Activated naive CD4-positive, alpha-beta T cell treated with anti-CD3 and anti-CD28 coated beads, Interleukin-2, amount 50 U/mL, for 24 hours (primary cell): Measurements from ENCODE around the gene NFKB2.

ENCODE experiments used
- H3K27ac Mint-ChIP-seq: one replicate; pipeline ENCODE4 v1.8.0; 2021; ENCODE audit warnings: mild to moderate bottlenecking, mixed read lengths
- H3K27me3 Mint-ChIP-seq: one replicate; pipeline ENCODE4 v1.8.0; 2021; ENCODE audit warnings: mixed read lengths
- H3K36me3 Mint-ChIP-seq: one replicate; pipeline ENCODE4 v1.8.0; 2021; ENCODE audit warnings: mixed read lengths
- H3K4me1 Mint-ChIP-seq: one replicate; pipeline ENCODE4 v1.8.0; 2021; ENCODE audit warnings: mixed read lengths
- H3K4me3 Mint-ChIP-seq: one replicate; pipeline ENCODE4 v1.8.0; 2021; ENCODE audit warnings: mild to moderate bottlenecking, mixed read lengths
- H3K9me3 Mint-ChIP-seq: one replicate; pipeline ENCODE4 v1.8.0; 2021; ENCODE audit warnings: mixed read lengths

NFKB2 gene

DNA sequence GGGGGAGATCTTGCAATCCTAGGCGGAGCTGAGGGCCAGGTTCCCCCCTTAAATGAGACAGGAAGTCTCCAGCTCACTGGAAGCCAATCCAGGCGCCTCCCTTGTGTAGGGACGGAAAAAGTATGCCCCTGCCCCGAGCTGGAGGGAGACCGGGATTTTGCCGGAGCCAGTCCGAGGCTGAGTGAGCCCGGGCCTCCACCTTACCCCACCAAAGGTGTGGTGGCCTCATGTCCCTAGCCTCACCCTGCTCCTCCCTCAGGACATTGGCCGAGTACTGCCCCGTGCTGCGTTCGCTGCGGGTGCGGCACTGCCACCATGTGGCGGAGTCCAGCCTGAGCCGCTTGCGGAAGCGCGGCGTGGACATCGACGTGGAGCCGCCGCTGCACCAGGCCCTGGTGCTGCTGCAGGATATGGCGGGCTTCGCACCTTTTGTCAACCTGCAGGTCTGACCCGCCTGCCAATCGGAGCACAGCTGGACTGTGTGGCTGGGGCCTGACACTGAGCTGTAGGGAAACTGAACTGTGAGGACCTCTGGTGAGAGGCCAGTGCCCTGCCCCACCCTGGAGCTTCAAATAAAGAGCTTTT lies 27.1 kb downstream of the NFKB2 start:
- Mint-ChIP-seq H3K4me1 (peaks cover 42% of the 10 kb centered on the region), H3K27me3 (peaks cover 4% of the 10 kb centered on the region), H3K27ac (peak overlapping the region; percentile 55), H3K36me3 (no peaks in the 10 kb centered on the region), H3K9me3 (no peaks in the 10 kb centered on the region), H3K4me3 (peak overlapping the region; percentile 97)

GRCh38 chr10:102423372-102423968 lies 28.0 kb downstream of the NFKB2 start:
- Mint-ChIP-seq H3K4me3 (peak overlapping the region; percentile 32), H3K27me3 (no peaks in the 10 kb centered on the region), H3K27ac (no peak overlapping the region), H3K4me1 (peaks cover 43% of the 10 kb centered on the region), H3K36me3 (no peaks in the 10 kb centered on the region), H3K9me3 (no peaks in the 10 kb centered on the region)

GRCh38 chr10:102424145-102424544 lies 28.6 kb downstream of the NFKB2 start:
- Mint-ChIP-seq H3K36me3 (no peaks in the 10 kb centered on the region), H3K4me1 (peaks cover 40% of the 10 kb centered on the region), H3K27ac (no peak overlapping the region), H3K4me3 (peak overlapping the region; percentile 30), H3K27me3 (no peaks in the 10 kb centered on the region), H3K9me3 (no peaks in the 10 kb centered on the region)

DNA sequence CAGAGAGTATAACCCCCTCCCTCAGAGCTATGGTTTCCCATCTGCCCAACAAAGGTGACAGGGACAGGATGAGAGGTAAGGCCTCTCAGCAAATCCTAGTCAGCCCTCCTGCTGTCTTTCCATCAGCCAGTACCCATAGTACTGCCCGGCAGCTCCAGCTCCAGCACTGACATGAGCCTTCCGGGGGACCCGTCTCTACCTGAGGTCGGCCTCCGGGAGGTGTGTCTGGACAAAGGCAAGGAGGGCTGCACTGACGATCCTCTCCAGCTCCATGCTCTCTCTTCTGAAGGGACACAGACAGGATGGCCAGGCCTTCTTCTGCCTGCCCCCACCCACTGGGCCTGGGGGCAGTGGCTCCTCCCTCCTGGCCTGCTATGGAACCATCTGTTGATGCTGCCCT lies 29.4 kb downstream of the NFKB2 start:
- no peaks in the 10 kb centered on the region for H3K36me3 Mint-ChIP-seq
- peaks cover 33% of the 10 kb centered on the region for H3K4me1 Mint-ChIP-seq
- H3K27me3 Mint-ChIP-seq: no peaks in the 10 kb centered on the region
- no peaks in the 10 kb centered on the region for H3K9me3 Mint-ChIP-seq
- H3K4me3 Mint-ChIP-seq: no peak overlapping the region
- H3K27ac Mint-ChIP-seq: no peak overlapping the region

- H3K4me1 Mint-ChIP-seq: peaks cover 29% of the 10 kb centered on the region
- H3K9me3 Mint-ChIP-seq: no peaks in the 10 kb centered on the region
- no peak overlapping the region for H3K4me3 Mint-ChIP-seq
- H3K27ac Mint-ChIP-seq: no peak overlapping the region
- no peaks in the 10 kb centered on the region for H3K36me3 Mint-ChIP-seq
- H3K27me3 Mint-ChIP-seq: no peaks in the 10 kb centered on the region
Observed at GRCh38 chr10:102425444-102425843, 29.9 kb downstream of the NFKB2 start.

DNA sequence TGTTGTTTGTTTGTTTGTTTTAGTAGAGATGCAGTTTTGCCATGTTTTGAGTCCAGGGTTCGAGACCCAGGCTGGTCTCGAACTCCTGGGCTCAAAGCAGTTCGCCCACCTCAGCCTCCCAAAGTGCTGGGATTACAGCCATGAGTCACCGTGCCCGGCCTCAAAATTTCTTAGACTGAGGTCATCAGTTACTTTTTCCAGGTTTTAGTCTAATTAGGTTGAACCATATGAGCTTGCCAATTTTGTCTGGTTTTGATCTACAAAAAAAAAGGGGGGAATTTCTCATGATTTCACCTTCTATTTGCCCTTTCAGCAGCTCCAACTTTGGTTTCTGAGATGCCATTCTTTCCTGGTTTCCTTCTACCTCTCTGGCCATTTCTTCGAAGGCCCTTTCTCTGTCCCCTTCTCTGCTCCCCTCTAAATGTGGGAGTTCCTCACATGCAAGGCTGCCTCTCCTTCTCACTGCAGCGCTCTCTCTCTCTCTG lies 31.3 kb downstream of the NFKB2 start:
- H3K27ac Mint-ChIP-seq: peak overlapping the region; percentile 6
- no peak overlapping the region for H3K4me3 Mint-ChIP-seq
- no peaks in the 10 kb centered on the region for H3K9me3 Mint-ChIP-seq
- H3K36me3 Mint-ChIP-seq: no peaks in the 10 kb centered on the region
- H3K27me3 Mint-ChIP-seq: no peaks in the 10 kb centered on the region
- H3K4me1 Mint-ChIP-seq: peaks cover 28% of the 10 kb centered on the region

GRCh38 chr10:102429468-102429867 lies 34.0 kb downstream of the NFKB2 start:
- H3K4me1 Mint-ChIP-seq: peaks cover 43% of the 10 kb centered on the region
- H3K36me3 Mint-ChIP-seq: no peaks in the 10 kb centered on the region
- no peak overlapping the region for H3K4me3 Mint-ChIP-seq
- no peaks in the 10 kb centered on the region for H3K27me3 Mint-ChIP-seq
- no peak overlapping the region for H3K27ac Mint-ChIP-seq
- H3K9me3 Mint-ChIP-seq: no peaks in the 10 kb centered on the region

- Mint-ChIP-seq H3K9me3 (no peaks in the 10 kb centered on the region), H3K4me1 (peaks cover 55% of the 10 kb centered on the region), H3K27me3 (no peaks in the 10 kb centered on the region), H3K4me3 (peak overlapping the region; percentile 94), H3K36me3 (no peaks in the 10 kb centered on the region), H3K27ac (peak overlapping the region; percentile 92)
Observed at GRCh38 chr10:102431452-102432124, 36.1 kb downstream of the NFKB2 start.

- Mint-ChIP-seq H3K9me3 (no peaks in the 10 kb centered on the region), H3K4me1 (peaks cover 56% of the 10 kb centered on the region), H3K27me3 (no peaks in the 10 kb centered on the region), H3K27ac (peak within 1 kb of the TSS; percentile 97), H3K4me3 (peak within 1 kb of the TSS; percentile 94), H3K36me3 (no peaks in the 10 kb centered on the region)
Observed at GRCh38 chr10:102432162-102432950, 36.9 kb downstream of the NFKB2 start, which contains the start of gene CUEDC2. Gene CUEDC2, minus strand, starts transcription at chr10:102432574. Its CDS starts 7,386 bp downstream, at chr10:102425188.

DNA sequence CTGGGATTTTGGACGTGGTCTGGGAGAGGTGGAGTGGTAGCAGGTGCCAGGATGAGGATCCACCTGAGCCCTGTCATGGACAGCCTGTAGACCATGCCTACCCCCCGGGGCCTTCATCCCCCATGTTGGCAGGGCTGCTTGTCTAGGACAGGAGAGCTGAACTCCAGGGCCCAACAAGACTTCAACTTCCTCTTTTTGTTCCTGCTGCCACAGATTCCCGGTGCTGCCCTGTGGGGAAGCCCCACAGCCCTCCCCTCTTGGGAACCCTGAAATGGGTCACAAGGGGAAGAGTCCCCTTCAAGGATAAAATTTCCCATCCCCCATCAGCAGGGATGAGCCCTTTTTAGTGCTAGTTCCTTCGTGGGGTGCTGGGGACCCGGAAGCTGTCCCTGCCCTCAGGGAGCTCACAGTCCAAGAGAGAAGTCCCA lies 38.1 kb downstream of the NFKB2 start:
- Mint-ChIP-seq H3K4me3 (peak overlapping the region; percentile 94), H3K27me3 (no peaks in the 10 kb centered on the region), H3K4me1 (peaks cover 60% of the 10 kb centered on the region), H3K27ac (peak overlapping the region; percentile 97), H3K36me3 (no peaks in the 10 kb centered on the region), H3K9me3 (no peaks in the 10 kb centered on the region)

DNA sequence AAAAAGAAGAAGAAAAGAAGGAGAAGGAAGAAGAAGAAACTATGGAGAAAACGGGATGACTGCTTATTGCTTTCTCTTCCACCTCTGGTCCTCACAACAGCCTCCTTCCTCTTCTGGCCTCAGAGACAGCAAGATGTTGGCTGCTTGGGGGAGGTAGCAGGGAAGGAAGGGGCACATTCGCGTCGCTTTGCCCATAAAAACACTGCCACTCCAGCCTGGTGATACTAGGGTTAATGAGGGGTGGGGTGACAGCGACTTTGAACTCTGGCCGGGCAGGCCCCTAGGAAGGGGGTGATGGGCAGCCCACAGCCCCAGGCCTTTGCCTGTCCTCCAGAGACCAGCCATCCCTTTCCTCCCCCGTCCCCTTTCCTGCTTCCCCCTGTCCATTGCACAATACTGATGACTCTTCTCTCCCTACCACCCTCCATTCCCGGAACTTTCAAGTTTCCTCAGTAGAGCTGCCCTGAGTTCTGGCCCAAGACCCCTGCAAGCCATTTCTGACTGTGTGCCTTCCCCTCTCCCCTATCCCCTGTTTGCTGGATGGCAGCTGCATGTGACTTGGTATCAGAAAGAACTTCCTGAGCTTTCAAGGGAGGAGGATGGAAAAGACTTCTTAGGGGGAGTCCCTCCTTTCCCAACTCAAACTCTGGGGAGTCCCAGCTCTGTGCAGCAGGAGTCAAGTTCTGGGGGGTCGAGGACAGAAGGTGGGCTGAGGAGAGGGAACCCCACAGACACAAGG lies 39.1 kb downstream of the NFKB2 start:
- no peaks in the 10 kb centered on the region for H3K9me3 Mint-ChIP-seq
- H3K36me3 Mint-ChIP-seq: no peaks in the 10 kb centered on the region
- peak overlapping the region; percentile 90 for H3K4me3 Mint-ChIP-seq
- H3K27me3 Mint-ChIP-seq: no peaks in the 10 kb centered on the region
- peak overlapping the region; percentile 31 for H3K27ac Mint-ChIP-seq
- H3K4me1 Mint-ChIP-seq: peaks cover 60% of the 10 kb centered on the region

DNA sequence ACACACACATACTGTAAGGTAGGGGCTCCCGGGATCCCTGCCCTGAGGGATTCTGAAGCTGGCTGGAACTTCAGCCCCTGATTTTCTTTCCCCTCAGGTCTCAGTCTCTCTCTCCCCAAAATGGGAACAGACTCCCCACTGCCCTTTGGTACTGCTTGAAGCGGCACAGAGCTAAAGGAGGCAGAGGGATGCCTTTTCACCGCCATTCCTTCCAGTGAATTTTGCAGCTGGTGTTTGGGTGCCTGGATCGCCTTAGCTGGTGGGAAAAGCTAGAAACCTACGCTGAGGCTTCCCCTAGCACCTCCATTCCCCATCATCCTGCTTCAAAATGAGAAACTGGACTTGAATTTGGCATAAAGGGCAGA lies 39.6 kb downstream of the NFKB2 start:
- peaks cover 60% of the 10 kb centered on the region for H3K4me1 Mint-ChIP-seq
- peak overlapping the region; percentile 91 for H3K27ac Mint-ChIP-seq
- no peaks in the 10 kb centered on the region for H3K9me3 Mint-ChIP-seq
- H3K36me3 Mint-ChIP-seq: no peaks in the 10 kb centered on the region
- H3K27me3 Mint-ChIP-seq: no peaks in the 10 kb centered on the region
- H3K4me3 Mint-ChIP-seq: peak overlapping the region; percentile 90

- Mint-ChIP-seq H3K4me3 (peak overlapping the region; percentile 90), H3K9me3 (no peaks in the 10 kb centered on the region), H3K27ac (peak overlapping the region; percentile 91), H3K4me1 (peaks cover 62% of the 10 kb centered on the region), H3K27me3 (no peaks in the 10 kb centered on the region), H3K36me3 (no peaks in the 10 kb centered on the region)
Observed at GRCh38 chr10:102435529-102436233, 40.2 kb downstream of the NFKB2 start.

DNA sequence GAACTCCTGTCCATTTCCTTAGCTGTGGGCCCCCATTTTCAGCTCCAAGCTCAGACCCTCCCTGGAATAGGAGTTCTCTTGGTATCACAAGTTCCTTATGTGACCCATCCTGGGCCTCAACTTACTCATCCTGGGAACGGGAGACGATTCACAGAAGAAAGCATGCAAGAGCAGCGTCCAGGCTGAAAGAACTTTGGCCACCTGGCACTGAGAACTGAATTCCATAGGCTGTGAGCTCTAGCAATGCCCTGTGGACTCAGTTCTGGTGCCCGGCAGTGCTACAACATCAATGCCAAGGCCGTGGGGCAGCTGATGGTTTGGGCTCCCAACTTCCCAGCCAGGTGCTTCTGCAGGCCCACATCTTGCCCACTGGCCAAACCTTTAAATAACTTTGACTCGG lies 40.8 kb downstream of the NFKB2 start:
- peak overlapping the region; percentile 96 for H3K27ac Mint-ChIP-seq
- H3K27me3 Mint-ChIP-seq: no peaks in the 10 kb centered on the region
- peak overlapping the region; percentile 90 for H3K4me3 Mint-ChIP-seq
- no peaks in the 10 kb centered on the region for H3K36me3 Mint-ChIP-seq
- no peaks in the 10 kb centered on the region for H3K9me3 Mint-ChIP-seq
- peaks cover 64% of the 10 kb centered on the region for H3K4me1 Mint-ChIP-seq
